LNCaP clone FGC (cell line): ENCODE data around the gene SLC43A3.

Source experiments
- DNase-seq: peaks from one replicate; pipeline ENCODE4 v3.0.0-alpha.2; 2011; ENCODE audit warnings: low read depth
- H3K4me3 ChIP-seq: 2 replicates; pipeline ENCODE4 v1.5.1; 2011; ENCODE audit warnings: mild to moderate bottlenecking, low read depth, low read length, control low read depth
- CTCF ChIP-seq: IDR thresholded peaks from 2 replicates; pipeline ENCODE4 v1.5.1; 2012; ENCODE audit warnings: mild to moderate bottlenecking; ENCODE audit not compliant: control insufficient read depth, insufficient read depth; ENCODE audit errors: extremely low read depth

Gene SLC43A3

GRCh38 chr11:57379732-57380131, 47.2 kb downstream of the SLC43A3 start:
- TF ChIP-seq CTCF: no peak
- peak; percentile 13 for DNase-seq
- H3K4me3 ChIP-seq: no peak overlapping the region

- DNase-seq: no peak
- TF ChIP-seq CTCF: no peak
- H3K4me3 ChIP-seq: no peak overlapping the region
Measured at GRCh38 chr11:57378186-57378585, 48.7 kb downstream of the SLC43A3 start.

GRCh38 chr11:57377107-57377506, 49.8 kb downstream of the SLC43A3 start:
- TF ChIP-seq CTCF: no peak
- no peak for DNase-seq
- H3K4me3 ChIP-seq: no peak overlapping the region

- TF ChIP-seq CTCF: no peak
- H3K4me3 ChIP-seq: no peak overlapping the region
- no peak for DNase-seq
Measured at GRCh38 chr11:57376095-57377090, 50.5 kb downstream of the SLC43A3 start.

- no peak for DNase-seq
- TF ChIP-seq CTCF: no peak
- H3K4me3 ChIP-seq: no peak overlapping the region
Measured at GRCh38 chr11:57375490-57375889, 51.4 kb downstream of the SLC43A3 start.

- no peak for TF ChIP-seq CTCF
Measured at GRCh38 chr11:57374966-57375365, 52.0 kb downstream of the SLC43A3 start.

More at GRCh38 chr11:57374966-57375365, 52.0 kb downstream of the SLC43A3 start:
- DNase-seq: no peak
- H3K4me3 ChIP-seq: no peak overlapping the region
